CD8-positive, alpha-beta memory T cell (primary cell): Measurements from ENCODE around the gene LRP3. TPM values are rescaled to one million over a fixed set of nuclear protein-coding genes. Genes with fewer than 3 reads are reported as not detected.
"Not testable (repeated sequence)": the region's sequence is repeated elsewhere in the genome, so short reads cannot be mapped to it uniquely, and the experiment has no call there.

Experiments used
- CTCF ChIA-PET: fragments of 350-600 bp; sonication (Branson Sonifier 250); formaldehyde crosslinking; loops from one replicate; lab custom pipeline; 2021; ENCODE audit warnings: antibody characterized with exemption; lab: Charles Lee
- POLR2A ChIA-PET: fragments of 350-600 bp; sonication (Branson Sonifier 250); formaldehyde crosslinking; loops from one replicate; lab custom pipeline; 2021; ENCODE audit warnings: antibody characterized with exemption; lab: Charles Lee
- DNase-seq, 5 donors: peaks; one replicate each; pipeline versions ENCODE4 v3.0.0 to v3.0.0-alpha.2; 2020 to 2022; ENCODE audit warnings: mixed read lengths in 1 of 5
- H3K27ac ChIP-seq: one replicate; pipeline ENCODE4 v1.7.0; 2013; ENCODE audit warnings: low read depth, mild to moderate bottlenecking, low read length, moderate library complexity
- H3K27me3 ChIP-seq: 2 replicates; pipeline ENCODE4 v1.7.0; 2013; ENCODE audit warnings: low read length, mild to moderate bottlenecking; ENCODE audit not compliant: insufficient read depth, poor library complexity, severe bottlenecking
- H3K36me3 ChIP-seq: 2 replicates; pipeline ENCODE4 v1.7.0; 2013; ENCODE audit warnings: mild to moderate bottlenecking, low read length, moderate library complexity; ENCODE audit not compliant: insufficient read depth
- H3K4me1 ChIP-seq: 2 replicates; pipeline ENCODE4 v1.7.0; 2013; ENCODE audit warnings: mild to moderate bottlenecking, low read length, moderate library complexity; ENCODE audit not compliant: insufficient read depth
- H3K4me3 ChIP-seq: 2 replicates; pipeline ENCODE4 v1.7.0; 2013; ENCODE audit warnings: mild to moderate bottlenecking, low read length
- H3K9me3 ChIP-seq: 2 replicates; pipeline ENCODE4 v1.7.0; 2013; ENCODE audit warnings: mild to moderate bottlenecking, low read length
- H3K27ac Mint-ChIP-seq, 8 donors: one replicate each; pipeline ENCODE4 v1.8.0; 2020 to 2021; ENCODE audit warnings: mixed read lengths in 8 of 8, mild to moderate bottlenecking in 6 of 8, inconsistent platforms in 3 of 8, moderate library complexity in 3 of 8
- H3K27me3 Mint-ChIP-seq, 2 donors: one replicate each; pipeline ENCODE4 v1.8.0; 2020 to 2021; ENCODE audit warnings: mixed read lengths in 2 of 2, mild to moderate bottlenecking in 1 of 2, moderate library complexity in 1 of 2
- H3K36me3 Mint-ChIP-seq, 3 donors: one replicate each; pipeline ENCODE4 v1.8.0; 2020 to 2021; ENCODE audit warnings: mixed read lengths in 3 of 3, inconsistent platforms in 1 of 3, mild to moderate bottlenecking in 1 of 3
- H3K4me1 Mint-ChIP-seq, 3 donors: one replicate each; pipeline ENCODE4 v1.8.0; 2020 to 2021; ENCODE audit warnings: mixed read lengths in 3 of 3, inconsistent platforms in 1 of 3, mild to moderate bottlenecking in 1 of 3
- H3K4me3 Mint-ChIP-seq, 7 donors: one replicate each; pipeline ENCODE4 v1.8.0; 2020 to 2021; ENCODE audit warnings: mixed read lengths in 7 of 7, mild to moderate bottlenecking in 6 of 7, moderate library complexity in 4 of 7, inconsistent platforms in 2 of 7
- H3K9me3 Mint-ChIP-seq, 5 donors: one replicate each; pipeline ENCODE4 v1.8.0; 2020 to 2022; ENCODE audit warnings: mixed read lengths in 5 of 5, mild to moderate bottlenecking in 3 of 5, moderate library complexity in 2 of 5, inconsistent platforms in 1 of 5
- polyA plus RNA-seq: library from polyadenylated mRNA; unstranded; fragments of 300-500 nt; fragmentation: Illumina TruSeq; gene quantifications from one replicate; pipeline ENCODE4 v1.2.3, GENCODE V29; 2021
- total RNA-seq, 2 experiments: library from RNA; stranded (reverse); gene quantifications; one replicate each; pipeline ENCODE4 v1.2.3, GENCODE V29; 2021

Gene LRP3
- total and polyA plus RNA-seq, 3 experiments from 2014 or later: 0.24 TPM; not detected in 2

DNA sequence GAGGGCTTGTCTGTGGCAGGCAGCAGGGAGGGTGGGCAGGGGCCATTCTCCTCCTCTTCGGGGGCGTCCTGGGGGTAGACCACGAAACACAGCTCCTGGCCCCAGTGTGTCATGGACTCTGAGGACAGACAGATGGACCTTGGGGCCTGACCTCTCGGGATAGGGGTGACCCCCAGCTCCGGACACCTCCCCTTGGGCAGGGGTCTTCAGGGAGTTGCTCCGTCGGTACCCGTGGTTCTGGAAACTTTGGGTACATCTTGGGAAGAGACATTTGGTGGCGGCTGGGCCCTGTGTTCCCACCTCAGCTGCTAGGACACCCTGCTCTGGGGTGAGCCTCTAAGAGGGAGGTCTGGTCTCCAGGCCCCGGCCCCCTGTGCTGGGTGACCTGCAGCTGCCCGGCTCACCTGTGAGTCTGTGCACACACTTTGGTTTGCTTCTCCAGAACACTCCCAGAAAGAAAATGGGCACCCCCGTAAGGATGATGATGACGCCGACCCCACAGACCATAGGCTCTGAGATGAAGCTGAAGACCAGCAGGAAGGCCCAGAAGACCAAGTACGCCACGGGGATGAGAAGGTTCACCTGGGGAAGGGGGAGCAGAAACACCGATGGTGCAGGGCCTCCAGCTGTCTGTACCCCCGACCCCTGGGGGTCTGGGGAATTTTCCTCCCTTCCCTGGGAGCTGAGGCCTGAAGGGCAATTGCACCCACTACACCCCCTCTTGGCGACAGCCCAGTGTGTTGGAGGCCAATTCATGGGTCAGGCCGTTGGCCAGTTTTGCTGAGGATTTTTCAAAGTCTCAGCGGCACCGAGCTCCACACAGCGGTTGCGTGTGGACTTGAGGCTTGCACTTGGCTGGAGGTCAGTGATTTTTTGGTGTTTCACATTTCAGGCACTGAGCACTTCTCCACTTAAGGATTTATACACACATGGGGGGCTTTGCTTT is 15.0 kb downstream of the LRP3 start:
- no peak overlapping the region for H3K4me3 Mint-ChIP-seq
- Histone ChIP-seq H3K36me3 (no peaks in the 10 kb centered on the region), H3K9me3 (no peaks in the 10 kb centered on the region), H3K27me3 (no peaks in the 10 kb centered on the region), H3K27ac (no peak overlapping the region), H3K4me1 (no peaks in the 10 kb centered on the region), H3K4me3 (no peak overlapping the region)
- H3K27me3 Mint-ChIP-seq: no peaks in the 10 kb centered on the region
- POLR2A ChIA-PET: interaction anchor here (0.7 kb wide), 1 partner anchor 52 kb away, joined by 4 read pairs; no protein-coding TSS in a partner anchor
- CTCF ChIA-PET: no interaction called here
- H3K4me1 Mint-ChIP-seq: no peaks in the 10 kb centered on the region
- no peak for DNase-seq
- H3K36me3 Mint-ChIP-seq: no peaks in the 10 kb centered on the region
- no peaks in the 10 kb centered on the region for H3K9me3 Mint-ChIP-seq
- no peak overlapping the region for H3K27ac Mint-ChIP-seq

DNA sequence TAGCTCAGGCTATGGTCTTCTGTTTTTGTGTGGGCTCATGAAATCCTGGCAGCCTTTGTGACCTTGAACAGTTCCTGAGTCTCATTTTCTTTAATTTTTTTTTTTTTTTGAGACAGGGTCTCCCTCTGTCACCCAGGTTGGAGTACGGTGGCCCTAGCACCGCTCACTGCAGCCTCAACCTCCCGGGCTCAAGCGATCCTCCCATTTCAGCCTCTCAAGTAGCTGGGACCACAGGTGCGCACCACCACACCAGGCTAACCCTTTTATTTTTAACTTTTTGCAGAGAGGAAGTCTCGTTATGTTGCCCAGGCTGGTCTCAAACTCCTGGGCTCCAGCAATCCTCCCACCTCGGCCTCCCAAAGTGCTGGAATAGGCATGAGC is 15.7 kb downstream of the LRP3 start:
- H3K27me3 Mint-ChIP-seq, H3K9me3 ChIP-seq, H3K27ac ChIP-seq, H3K9me3 Mint-ChIP-seq, H3K4me1 ChIP-seq, H3K4me3 Mint-ChIP-seq, H3K36me3 Mint-ChIP-seq, H3K4me3 ChIP-seq, CTCF ChIA-PET, H3K27ac Mint-ChIP-seq, H3K36me3 ChIP-seq, DNase-seq, H3K4me1 Mint-ChIP-seq, H3K27me3 ChIP-seq: not testable (repeated sequence)
- POLR2A ChIA-PET: interaction anchor here (0.7 kb wide), 1 partner anchor 51 kb away, joined by 4 read pairs; no protein-coding TSS in a partner anchor

DNA sequence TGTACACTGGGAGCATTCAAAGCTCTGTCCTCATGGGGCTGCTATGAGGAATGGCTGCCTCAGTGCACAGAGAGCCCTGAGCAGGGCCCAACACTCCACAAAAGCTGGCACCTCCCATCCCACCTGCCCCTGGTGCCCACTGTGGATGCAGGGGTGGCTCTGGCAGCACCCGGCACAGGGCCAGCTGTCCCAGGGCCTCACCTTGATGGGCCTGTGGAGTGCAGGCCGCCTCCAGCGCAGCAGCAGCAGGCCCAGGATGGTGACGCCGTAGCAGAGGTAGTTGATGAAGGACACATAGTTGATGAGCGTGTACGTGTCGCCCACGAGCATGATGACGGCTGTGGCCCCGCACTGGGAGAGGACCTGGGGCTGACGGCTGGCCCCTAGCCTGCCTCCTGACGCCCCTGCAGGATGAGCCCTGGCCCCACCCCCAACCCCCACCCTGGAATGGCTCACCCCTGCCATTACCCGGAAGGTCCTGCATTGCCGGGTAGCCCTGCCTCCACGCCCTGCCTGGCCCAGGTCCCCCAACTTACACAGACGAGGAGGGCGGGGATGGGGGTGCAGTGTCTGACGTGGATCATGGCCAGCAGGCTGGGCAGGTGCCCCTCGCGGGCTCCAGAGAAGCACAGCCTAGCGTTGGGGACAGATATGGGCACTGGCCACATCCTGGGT is 16.3 kb downstream of the LRP3 start:
- H3K9me3 ChIP-seq: no peaks in the 10 kb centered on the region
- no peak overlapping the region for H3K4me3 ChIP-seq
- no peak for DNase-seq
- no peaks in the 10 kb centered on the region for H3K9me3 Mint-ChIP-seq
- no peaks in the 10 kb centered on the region for H3K4me1 Mint-ChIP-seq
- H3K27me3 ChIP-seq: no peaks in the 10 kb centered on the region
- no peak overlapping the region for H3K27ac Mint-ChIP-seq
- POLR2A ChIA-PET: interaction anchor here (0.7 kb wide), 1 partner anchor 51 kb away, joined by 4 read pairs; no protein-coding TSS in a partner anchor
- CTCF ChIA-PET: no interaction called here
- H3K36me3 ChIP-seq: no peaks in the 10 kb centered on the region
- H3K36me3 Mint-ChIP-seq: no peaks in the 10 kb centered on the region
- H3K4me3 Mint-ChIP-seq: no peak overlapping the region
- no peak overlapping the region for H3K27ac ChIP-seq
- no peaks in the 10 kb centered on the region for H3K27me3 Mint-ChIP-seq
- H3K4me1 ChIP-seq: no peaks in the 10 kb centered on the region

DNA sequence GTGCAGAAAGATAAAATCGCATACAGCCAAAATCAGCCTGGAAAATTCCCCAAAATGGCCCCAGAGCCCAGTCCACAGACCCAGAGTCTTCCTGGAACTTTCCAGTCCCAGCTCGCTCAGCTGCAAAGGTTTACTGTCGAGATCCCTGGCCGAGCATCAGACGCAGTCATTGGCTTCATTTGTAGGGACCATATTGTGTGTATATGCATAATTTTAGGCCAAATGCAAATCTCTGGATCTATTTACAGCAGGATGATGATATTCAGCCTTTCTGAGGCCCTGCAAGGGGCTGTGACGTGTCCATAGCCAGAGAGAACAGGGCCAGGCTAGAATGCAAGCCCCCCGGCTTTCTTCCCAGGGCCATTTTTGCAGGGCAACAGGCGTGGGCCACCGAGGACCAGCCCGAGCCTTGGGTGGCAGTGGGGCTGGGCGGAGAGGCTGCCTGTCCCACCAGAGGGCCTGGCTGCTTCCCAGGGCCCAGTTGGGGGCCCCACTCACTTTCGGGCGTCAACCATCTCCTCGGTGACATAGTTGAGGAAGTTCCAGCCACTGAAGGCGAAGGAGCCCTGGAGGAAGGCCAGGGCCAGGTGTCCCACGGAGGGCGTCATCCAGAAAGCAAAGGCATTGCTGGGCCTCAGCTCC is 17.8 kb downstream of the LRP3 start:
- H3K27me3 Mint-ChIP-seq: peaks cover 0 to 1% of the 10 kb centered on the region in 2 donors
- POLR2A ChIA-PET: no interaction called here
- no peak for DNase-seq
- H3K4me3 Mint-ChIP-seq: no peak overlapping the region
- Histone ChIP-seq H3K27ac (no peak overlapping the region), H3K36me3 (no peaks in the 10 kb centered on the region), H3K4me1 (no peaks in the 10 kb centered on the region), H3K9me3 (no peaks in the 10 kb centered on the region), H3K27me3 (no peaks in the 10 kb centered on the region), H3K4me3 (no peak overlapping the region)
- H3K9me3 Mint-ChIP-seq: no peaks in the 10 kb centered on the region
- H3K36me3 Mint-ChIP-seq: no peaks in the 10 kb centered on the region
- CTCF ChIA-PET: no interaction called here
- H3K4me1 Mint-ChIP-seq: no peaks in the 10 kb centered on the region
- no peak overlapping the region for H3K27ac Mint-ChIP-seq

DNA sequence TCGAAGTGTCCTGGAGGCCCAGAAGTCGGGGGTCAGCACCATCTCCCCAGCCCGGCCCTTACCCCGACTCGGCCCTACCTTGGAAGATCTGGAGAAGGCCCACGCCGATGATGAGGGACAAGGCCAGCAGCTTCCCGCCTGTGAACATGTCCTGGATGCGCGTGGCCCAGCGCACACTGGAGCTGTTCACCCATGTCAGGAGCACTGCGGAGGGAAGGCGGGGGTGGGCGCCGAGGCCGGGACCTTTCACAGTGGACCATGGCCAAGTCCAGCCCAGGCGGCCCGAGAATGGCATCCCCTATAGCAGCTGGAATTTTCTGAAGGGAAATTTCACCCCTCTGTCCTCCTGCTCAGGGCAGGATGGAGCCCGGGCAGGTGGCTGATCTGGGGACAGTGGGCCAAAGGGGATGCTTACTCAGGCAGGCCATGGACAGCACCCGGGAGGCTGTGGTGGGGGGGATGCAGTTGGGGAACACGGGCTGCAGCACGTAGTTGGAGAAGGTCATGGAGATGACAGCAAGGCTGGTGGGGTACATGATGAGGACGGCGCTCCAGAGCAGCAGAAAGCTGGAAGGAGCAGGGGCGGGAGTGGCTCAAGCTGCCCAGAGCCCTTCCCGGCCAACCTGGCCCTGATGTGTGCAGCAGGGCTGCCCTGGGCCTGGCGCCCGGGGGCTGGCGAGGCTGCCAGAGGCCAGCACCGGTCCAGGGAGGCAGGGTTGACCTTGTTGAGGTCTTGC is 18.5 kb downstream of the LRP3 start:
- DNase-seq: no peak
- no peaks in the 10 kb centered on the region for H3K9me3 ChIP-seq
- Mint-ChIP-seq H3K4me3 (no peak overlapping the region), H3K36me3 (no peaks in the 10 kb centered on the region), H3K27ac (no peak overlapping the region), H3K4me1 (no peaks in the 10 kb centered on the region), H3K27me3 (peaks cover 0 to 1% of the 10 kb centered on the region in 2 donors), H3K9me3 (no peaks in the 10 kb centered on the region)
- POLR2A ChIA-PET: no interaction called here
- no peaks in the 10 kb centered on the region for H3K36me3 ChIP-seq
- no peak overlapping the region for H3K27ac ChIP-seq
- H3K27me3 ChIP-seq: no peaks in the 10 kb centered on the region
- CTCF ChIA-PET: no interaction called here
- no peaks in the 10 kb centered on the region for H3K4me1 ChIP-seq
- H3K4me3 ChIP-seq: no peak overlapping the region

DNA sequence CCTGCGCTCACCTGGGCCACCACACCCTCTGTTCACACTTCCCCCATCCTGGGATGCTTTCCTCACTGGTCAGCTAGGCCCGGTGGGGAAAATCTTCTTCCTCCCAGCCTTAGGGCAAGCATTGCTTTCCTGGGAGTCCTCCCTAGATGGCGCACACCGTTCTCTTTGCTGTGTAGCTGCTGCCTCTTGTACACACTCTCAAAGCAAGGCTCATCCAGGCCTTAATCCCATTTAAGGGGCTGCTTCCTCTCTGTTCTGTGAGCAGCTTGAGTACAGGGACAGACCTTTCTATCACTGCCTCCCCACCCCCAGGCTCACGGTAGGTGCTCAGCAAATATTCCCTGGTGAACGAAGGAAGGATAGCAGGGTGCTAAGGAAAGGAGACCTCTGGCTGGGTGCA is 20.5 kb downstream of the LRP3 start:
- H3K4me3 ChIP-seq: no peak overlapping the region
- H3K27me3 ChIP-seq: no peaks in the 10 kb centered on the region
- H3K27ac Mint-ChIP-seq: peak overlapping the region in 1 of 8 donors; percentile 42
- DNase-seq: no peak
- ChIA-PET CTCF (no interaction called here), POLR2A (no interaction called here)
- no peaks in the 10 kb centered on the region for H3K9me3 ChIP-seq
- H3K36me3 ChIP-seq: no peaks in the 10 kb centered on the region
- H3K36me3 Mint-ChIP-seq: no peaks in the 10 kb centered on the region
- H3K9me3 Mint-ChIP-seq: no peaks in the 10 kb centered on the region
- H3K4me1 ChIP-seq: no peaks in the 10 kb centered on the region
- H3K4me3 Mint-ChIP-seq: no peak overlapping the region
- peaks cover 0 to 1% of the 10 kb centered on the region in 2 donors for H3K27me3 Mint-ChIP-seq
- H3K27ac ChIP-seq: no peak overlapping the region
- no peaks in the 10 kb centered on the region for H3K4me1 Mint-ChIP-seq

DNA sequence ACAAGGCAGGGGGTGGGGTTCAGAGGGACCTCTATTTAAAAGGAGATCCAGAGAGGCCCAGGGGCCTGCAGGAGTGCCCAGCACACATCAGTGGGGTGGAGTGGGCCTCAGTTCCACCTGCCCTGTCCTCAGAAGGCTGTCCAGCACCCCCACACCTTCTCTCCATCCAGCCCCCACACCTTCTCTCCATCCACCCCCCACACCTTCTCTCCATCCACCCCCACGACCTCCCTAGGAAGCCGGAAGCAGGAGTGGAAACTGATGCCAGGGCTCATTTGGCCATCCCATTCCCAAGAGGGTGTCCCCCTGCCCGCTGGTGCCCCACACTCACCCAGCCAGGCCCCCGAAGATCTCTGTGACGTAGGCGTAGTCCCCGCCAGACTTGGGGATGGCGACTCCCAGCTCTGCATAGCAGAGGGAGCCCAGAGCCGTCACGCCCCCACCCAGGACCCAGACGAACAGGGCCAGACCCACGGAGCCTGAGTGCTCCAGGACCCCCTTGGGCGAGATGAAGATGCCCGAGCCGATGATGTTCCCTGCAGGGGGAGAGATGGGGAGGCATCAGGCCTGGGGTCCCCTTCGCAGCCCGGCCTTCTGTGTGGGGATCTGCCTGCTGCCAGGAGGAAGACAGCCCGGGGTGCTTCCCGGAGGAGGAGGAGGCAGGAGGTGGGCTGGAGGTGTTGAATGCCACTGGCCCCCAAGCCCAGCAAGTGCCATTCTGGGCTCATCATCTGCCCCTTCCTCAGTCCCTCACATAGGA is 21.5 kb downstream of the LRP3 start:
- Mint-ChIP-seq H3K4me3 (no peak overlapping the region), H3K27me3 (peaks cover 3 to 5% of the 10 kb centered on the region in 2 donors), H3K9me3 (no peaks in the 10 kb centered on the region), H3K27ac (no peak overlapping the region), H3K36me3 (no peaks in the 10 kb centered on the region), H3K4me1 (no peaks in the 10 kb centered on the region)
- ChIA-PET CTCF (interaction anchor here (1.3 kb wide), 1 partner anchor 71 kb away, joined by 4 read pairs; no protein-coding TSS in a partner anchor), POLR2A (no interaction called here)
- Histone ChIP-seq H3K36me3 (no peaks in the 10 kb centered on the region), H3K27me3 (no peaks in the 10 kb centered on the region), H3K27ac (no peak overlapping the region), H3K4me1 (no peaks in the 10 kb centered on the region), H3K9me3 (no peaks in the 10 kb centered on the region), H3K4me3 (no peak overlapping the region)
- DNase-seq: no peak
